HepG2 (cell line): Measurements from ENCODE around the gene HMMR.

ENCODE experiments used
- CREM ChIP-seq, 2 experiments: sonication (generic) in 1 of 2; formaldehyde crosslinking in 1 of 2; IDR thresholded peaks; 2 replicates each; pipeline versions ENCODE4 v1.4.0 to v1.6.1; 2016 to 2020; ENCODE audit warnings: antibody characterized with exemption in 1 of 2, mild to moderate bottlenecking in 1 of 2, missing genetic modification reagents in 1 of 2
- ZNF496 ChIP-seq: sonication (generic); formaldehyde crosslinking; IDR thresholded peaks from 2 replicates; pipeline ENCODE4 v1.8.1; 2023; ENCODE audit warnings: mild to moderate bottlenecking, moderate library complexity, missing genetic modification reagents; ENCODE audit not compliant: insufficient replicate concordance
- ZNF788 ChIP-seq: sonication (generic); formaldehyde crosslinking; IDR thresholded peaks from 2 replicates; pipeline ENCODE4 v1.5.0; 2020; ENCODE audit warnings: mild to moderate bottlenecking, missing genetic modification reagents, borderline replicate concordance

DNA sequence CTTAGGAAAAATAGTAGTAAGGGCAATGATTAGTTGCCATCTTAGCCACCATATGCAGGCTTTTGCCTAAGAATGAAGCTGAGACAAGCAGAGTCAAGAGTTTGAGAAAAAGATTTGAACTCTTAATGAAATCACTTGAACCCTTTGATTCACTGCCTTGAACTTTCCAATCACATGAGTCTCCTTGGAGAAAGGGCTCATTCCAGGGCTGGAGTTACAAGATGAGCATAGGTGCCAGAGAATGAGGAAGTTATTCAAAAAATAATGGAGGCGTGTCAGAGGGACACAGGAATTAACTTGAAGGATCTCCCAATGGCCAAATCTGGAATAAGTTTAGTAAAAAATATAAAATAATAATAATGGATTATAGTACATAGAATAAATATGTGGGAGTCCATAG, 80.3 kb downstream of the HMMR start:
- TF ChIP-seq ZNF788 (CRISPR knock-in tag), result no peak
- TF ChIP-seq CREM (IDR thresholded peaks at IDR 0.05), result no peak
- TF ChIP-seq CREM (CRISPR knock-in tag; IDR thresholded peaks at IDR 0.05), result no peak
- TF ChIP-seq ZNF496 (CRISPR knock-in tag), result no peak
